ENCODE results near the gene DICER1. TPM values are rescaled to one million over a fixed set of nuclear protein-coding genes. Genes with fewer than 3 reads are reported as not detected.

DICER1 gene
- polyA plus RNA-seq, 1 donor (not counting 4 experiments of a cell fraction or from before 2014, with no cell fraction given) = 31.6 TPM

GRCh38 chr14:95111507-95112164 lies 45.7 kb downstream of the DICER1 start:
- H3K4me1 ChIP-seq (ENCODE audit: control insufficient read depth, extremely low read depth, insufficient read depth, low read length) = no peaks in the 10 kb centered on the region
- no peaks in the 10 kb centered on the region for H3K27me3 ChIP-seq (ENCODE audit: control insufficient read depth, extremely low read depth, insufficient read depth, low read length)
- no peaks in the 10 kb centered on the region for H3K79me2 ChIP-seq (ENCODE audit: control insufficient read depth, insufficient read depth, low read length)
- no peak overlapping the region for H2AFZ ChIP-seq (ENCODE audit: control insufficient read depth, low read length)
- DNase-seq (ENCODE audit: low read depth, low spot score) (no peak), FAIRE-seq (peak; percentile 13)
- peaks cover 15 to 24% of the 10 kb centered on the region in 2 experiments for H3K36me3 ChIP-seq (ENCODE audit: control insufficient read depth in 2 of 2, extremely low read depth in 1 of 2, insufficient read depth in 2 of 2, low read length in 2 of 2)
- H3K9me3 ChIP-seq (ENCODE audit: control insufficient read depth, low read depth, low read length) = no peaks in the 10 kb centered on the region
- TF ChIP-seq EZH2 (IDR thresholded peaks at IDR 0.05; ENCODE audit: low read length) (no peak), CTCF (optimal IDR thresholded peaks at IDR 0.05 in 1 of 3, IDR thresholded peaks at IDR 0.05 in 1 of 3, conservative IDR thresholded peaks at IDR 0.05 in 1 of 3; ENCODE audit: extremely low read depth in 1 of 3, insufficient read depth in 2 of 3, low read length in 3 of 3) (no peak)
- no peak overlapping the region for H3K9ac ChIP-seq (ENCODE audit: control insufficient read depth, extremely low read depth, insufficient read depth, low read length)
- no peak overlapping the region for H3K4me2 ChIP-seq (ENCODE audit: control insufficient read depth, extremely low read depth, insufficient read depth, low read depth, low read length)
- H3K27ac ChIP-seq (ENCODE audit: control insufficient read depth, insufficient read depth, low read length) = no peak overlapping the region
- no peaks in the 10 kb centered on the region for H4K20me1 ChIP-seq (ENCODE audit: control insufficient read depth, extremely low read depth, insufficient read depth, low read length)
- no peaks in the 10 kb centered on the region for H3K9me1 ChIP-seq (ENCODE audit: control insufficient read depth, extremely low read depth, insufficient read depth, low read length)
- H3K4me3 ChIP-seq (ENCODE audit: control insufficient read depth in 2 of 3, extremely low read depth in 1 of 3, insufficient read depth in 2 of 3, low read depth in 1 of 3, low read length in 3 of 3) = no peak overlapping the region
- dilution Hi-C loops (cut with MboI; ENCODE audit: extremely low pct_ligation_motif_present, low sequenced_read_pairs) = no loop called here

- dilution Hi-C loops (cut with MboI; ENCODE audit: extremely low pct_ligation_motif_present, low sequenced_read_pairs) = no loop called here
- H3K4me1 ChIP-seq (ENCODE audit: control insufficient read depth, extremely low read depth, insufficient read depth, low read length) = no peaks in the 10 kb centered on the region
- H3K4me2 ChIP-seq (ENCODE audit: control insufficient read depth, extremely low read depth, insufficient read depth, low read depth, low read length) = no peak overlapping the region
- no peak overlapping the region for H3K9ac ChIP-seq (ENCODE audit: control insufficient read depth, extremely low read depth, insufficient read depth, low read length)
- no peak overlapping the region for H3K27ac ChIP-seq (ENCODE audit: control insufficient read depth, insufficient read depth, low read length)
- FAIRE-seq (no peak), DNase-seq (ENCODE audit: low read depth, low spot score) (no peak)
- H2AFZ ChIP-seq (ENCODE audit: control insufficient read depth, low read length) = no peak overlapping the region
- H3K4me3 ChIP-seq (ENCODE audit: control insufficient read depth in 2 of 3, extremely low read depth in 1 of 3, insufficient read depth in 2 of 3, low read depth in 1 of 3, low read length in 3 of 3) = no peak overlapping the region
- H4K20me1 ChIP-seq (ENCODE audit: control insufficient read depth, extremely low read depth, insufficient read depth, low read length) = no peaks in the 10 kb centered on the region
- no peaks in the 10 kb centered on the region for H3K27me3 ChIP-seq (ENCODE audit: control insufficient read depth, extremely low read depth, insufficient read depth, low read length)
- no peaks in the 10 kb centered on the region for H3K9me3 ChIP-seq (ENCODE audit: control insufficient read depth, low read depth, low read length)
- peaks cover 20 to 27% of the 10 kb centered on the region in 2 experiments for H3K36me3 ChIP-seq (ENCODE audit: control insufficient read depth in 2 of 2, extremely low read depth in 1 of 2, insufficient read depth in 2 of 2, low read length in 2 of 2)
- no peaks in the 10 kb centered on the region for H3K9me1 ChIP-seq (ENCODE audit: control insufficient read depth, extremely low read depth, insufficient read depth, low read length)
- TF ChIP-seq CTCF (optimal IDR thresholded peaks at IDR 0.05 in 1 of 3, IDR thresholded peaks at IDR 0.05 in 1 of 3, conservative IDR thresholded peaks at IDR 0.05 in 1 of 3; ENCODE audit: extremely low read depth in 1 of 3, insufficient read depth in 2 of 3, low read length in 3 of 3) (no peak), EZH2 (IDR thresholded peaks at IDR 0.05; ENCODE audit: low read length) (no peak)
- H3K79me2 ChIP-seq (ENCODE audit: control insufficient read depth, insufficient read depth, low read length) = no peaks in the 10 kb centered on the region
These were observed 47.2 kb downstream of the DICER1 start for GRCh38 chr14:95110178-95110577.
